Activated CD8-positive, alpha-beta memory T cell treated with anti-CD3 and anti-CD28 coated beads for 48 hours (primary cell): ENCODE measurements around the gene RFX4.
"Not testable (repeated sequence)": the region's sequence is repeated elsewhere in the genome, so short reads cannot be mapped to it uniquely, and the experiment has no call there.

Source experiments
- DNase-seq, 3 experiments: peaks; one replicate each; pipeline ENCODE4 v3.0.0-alpha.2; 2020; ENCODE audit warnings: low read depth in 2 of 3, low spot score in 2 of 3

The RFX4 gene

GRCh38 chr12:106687672-106688071, 104.9 kb downstream of the RFX4 start:
- DNase-seq, result no peak

- no peak for DNase-seq
These were observed 107.9 kb downstream of the RFX4 start for GRCh38 chr12:106690569-106691305.

GRCh38 chr12:106692033-106692432, 109.2 kb downstream of the RFX4 start:
- DNase-seq, result not testable (repeated sequence)

- DNase-seq, result no peak
These were observed 110.4 kb downstream of the RFX4 start for GRCh38 chr12:106692896-106693820.

- no peak for DNase-seq
These were observed 113.3 kb downstream of the RFX4 start for GRCh38 chr12:106696071-106696470.

- DNase-seq, result no peak
These were observed 114.0 kb downstream of the RFX4 start for GRCh38 chr12:106696681-106697417.

GRCh38 chr12:106704081-106704480, 121.3 kb downstream of the RFX4 start:
- no peak for DNase-seq

- no peak for DNase-seq
These were observed 123.2 kb downstream of the RFX4 start for GRCh38 chr12:106705971-106706370.

- DNase-seq, result no peak
These were observed 126.3 kb downstream of the RFX4 start for GRCh38 chr12:106709068-106709511.

GRCh38 chr12:106710143-106710893, 127.5 kb downstream of the RFX4 start:
- DNase-seq, result no peak

- DNase-seq, result no peak
These were observed 128.5 kb downstream of the RFX4 start for GRCh38 chr12:106711316-106711715.

- no peak for DNase-seq
These were observed 130.0 kb downstream of the RFX4 start for GRCh38 chr12:106712768-106713167.

GRCh38 chr12:106714926-106715325, 132.1 kb downstream of the RFX4 start:
- DNase-seq, result no peak

GRCh38 chr12:106715582-106715981, 132.8 kb downstream of the RFX4 start:
- no peak for DNase-seq

- no peak for DNase-seq
These were observed 134.9 kb downstream of the RFX4 start for GRCh38 chr12:106717673-106718072.

- no peak for DNase-seq
These were observed 137.1 kb downstream of the RFX4 start for GRCh38 chr12:106719879-106720278.

- DNase-seq, result no peak
These were observed 137.9 kb downstream of the RFX4 start for GRCh38 chr12:106720696-106721095.

- no peak for DNase-seq
These were observed 139.1 kb downstream of the RFX4 start for GRCh38 chr12:106721915-106722314.

GRCh38 chr12:106722837-106723236, 140.0 kb downstream of the RFX4 start:
- DNase-seq, result no peak

- no peak for DNase-seq
These were observed 140.6 kb downstream of the RFX4 start for GRCh38 chr12:106723416-106723815.

GRCh38 chr12:106724116-106724515, 141.3 kb downstream of the RFX4 start:
- DNase-seq, result no peak
